DND-41 (cell line): ENCODE measurements around the gene PTGR2.
"Not testable (repeated sequence)": the region's sequence is repeated elsewhere in the genome, so short reads cannot be mapped to it uniquely, and the experiment has no call there.

ENCODE experiments used
- ATAC-seq: fragments of 200-7000 bp; cut with Tn5 transposase; 3 replicates; pipeline ENCODE4 v1.9.1; 2021; ENCODE audit warnings: low read depth; ENCODE audit not compliant: insufficient read depth
- DNase-seq: peaks from one replicate; pipeline ENCODE4 v3.0.0-alpha.2; 2020
- H2AFZ ChIP-seq: 2 replicates; pipeline ENCODE4 v1.6.0; 2012; ENCODE audit warnings: low read depth, low read length
- H3K27ac ChIP-seq: 2 replicates; pipeline ENCODE4 v1.5.1; 2012; ENCODE audit warnings: low read length, inconsistent platforms
- H3K27me3 ChIP-seq: fragments of 200-600 bp; sonication (generic); 2 replicates; pipeline ENCODE4 v1.6.0; 2012; ENCODE audit warnings: low read length, mild to moderate bottlenecking, inconsistent platforms; ENCODE audit not compliant: insufficient read depth, poor library complexity
- H3K36me3 ChIP-seq: 2 replicates; pipeline ENCODE4 v1.5.1; 2012; ENCODE audit warnings: low read length, inconsistent platforms; ENCODE audit not compliant: insufficient read depth
- H3K4me1 ChIP-seq: 2 replicates; pipeline ENCODE4 v1.5.1; 2012; ENCODE audit warnings: mild to moderate bottlenecking, low read length; ENCODE audit not compliant: insufficient read depth
- H3K4me2 ChIP-seq: 2 replicates; pipeline ENCODE4 v1.6.0; 2012; ENCODE audit warnings: mild to moderate bottlenecking, moderate library complexity, low read length, inconsistent platforms; ENCODE audit not compliant: insufficient read depth
- H3K4me3 ChIP-seq, 2 experiments: fragments of 200-600 bp in 1 of 2; shearing (Covaris generic) in 1 of 2; 2 replicates each; pipeline ENCODE4 v1.5.1; 2012 to 2016; ENCODE audit warnings: inconsistent platforms in 2 of 2, low read length in 2 of 2, mild to moderate bottlenecking in 2 of 2, low read depth in 1 of 2, moderate library complexity in 1 of 2
- H3K79me2 ChIP-seq: 2 replicates; pipeline ENCODE4 v1.6.0; 2012; ENCODE audit warnings: low read length, inconsistent platforms; ENCODE audit not compliant: insufficient read depth
- H3K9ac ChIP-seq: 2 replicates; pipeline ENCODE4 v1.6.0; 2012; ENCODE audit warnings: low read depth, mild to moderate bottlenecking, inconsistent platforms, low read length, moderate library complexity
- H3K9me3 ChIP-seq: 2 replicates; pipeline ENCODE4 v1.5.1; 2012; ENCODE audit warnings: low read length, moderate library complexity, mild to moderate bottlenecking, inconsistent platforms; ENCODE audit not compliant: insufficient read depth, severe bottlenecking
- H4K20me1 ChIP-seq: 2 replicates; pipeline ENCODE4 v1.6.0; 2012; ENCODE audit warnings: low read length; ENCODE audit not compliant: insufficient read depth
- CTCF ChIP-seq: IDR thresholded peaks from 2 replicates; pipeline ENCODE4 v1.5.1; 2012; ENCODE audit warnings: borderline replicate concordance, low read length, moderate library complexity, mild to moderate bottlenecking; ENCODE audit not compliant: poor library complexity, severe bottlenecking; ENCODE audit errors: extremely low read depth
- EZH2 ChIP-seq: IDR thresholded peaks from 3 replicates; pipeline ENCODE4 v1.6.1; 2012; ENCODE audit warnings: borderline replicate concordance, low read depth, mild to moderate bottlenecking, moderate library complexity, low read length, inconsistent platforms; ENCODE audit not compliant: severe bottlenecking

Gene PTGR2

GRCh38 chr14:73825551-73826188 is 26.0 kb upstream of the PTGR2 start:
- Histone ChIP-seq H3K4me2 (no peak overlapping the region), H3K9me3 (no peaks in the 10 kb centered on the region), H3K79me2 (no peaks in the 10 kb centered on the region), H3K36me3 (no peaks in the 10 kb centered on the region), H4K20me1 (no peaks in the 10 kb centered on the region), H3K4me1 (no peaks in the 10 kb centered on the region), H3K9ac (no peak overlapping the region), H2AFZ (no peak overlapping the region), H3K27me3 (peaks cover 5% of the 10 kb centered on the region), H3K4me3 (no peak overlapping the region), H3K27ac (no peak overlapping the region)
- no peak for TF ChIP-seq EZH2
- TF ChIP-seq CTCF: peak; percentile 92
- DNase-seq (peak; percentile 80), ATAC-seq (peak; percentile 98)

GRCh38 chr14:73827190-73827589 is 24.4 kb upstream of the PTGR2 start:
- not testable (repeated sequence) for H3K27ac ChIP-seq, H4K20me1 ChIP-seq, H3K9ac ChIP-seq, H3K36me3 ChIP-seq, H3K4me3 ChIP-seq, DNase-seq, H3K9me3 ChIP-seq, H3K4me2 ChIP-seq, H3K27me3 ChIP-seq, ATAC-seq, H3K79me2 ChIP-seq, H2AFZ ChIP-seq, H3K4me1 ChIP-seq
- TF ChIP-seq CTCF: peak; percentile 26

- Histone ChIP-seq H3K27me3 (no peaks in the 10 kb centered on the region), H2AFZ (no peak overlapping the region), H3K4me1 (no peaks in the 10 kb centered on the region), H4K20me1 (no peaks in the 10 kb centered on the region), H3K79me2 (no peaks in the 10 kb centered on the region), H3K27ac (no peak overlapping the region), H3K9me3 (no peaks in the 10 kb centered on the region), H3K36me3 (no peaks in the 10 kb centered on the region), H3K4me2 (no peak overlapping the region), H3K9ac (no peak overlapping the region), H3K4me3 (no peak overlapping the region)
- no peak for ATAC-seq
- TF ChIP-seq EZH2: no peak
- TF ChIP-seq CTCF: no peak
- no peak for DNase-seq
Observed at GRCh38 chr14:73829071-73829470, 22.6 kb upstream of the PTGR2 start.
